Type B pancreatic cell (in vitro differentiated cells): ENCODE measurements around the gene TNK2. TPM values are rescaled to one million over a fixed set of nuclear protein-coding genes. Genes with fewer than 3 reads are reported as not detected.

Experiments
- DNase-seq: peaks from one replicate; pipeline ENCODE4 v3.0.0; 2021; ENCODE audit warnings: mixed read lengths; ENCODE audit not compliant: unreplicated experiment; ENCODE audit errors: extremely low spot score
- H3K27ac Mint-ChIP-seq: 2 replicates; pipeline ENCODE4 v1.8.0; 2021; ENCODE audit warnings: mild to moderate bottlenecking, mixed read lengths
- H3K27me3 Mint-ChIP-seq: 2 replicates; pipeline ENCODE4 v1.8.0; 2021; ENCODE audit warnings: mixed read lengths
- H3K36me3 Mint-ChIP-seq: 2 replicates; pipeline ENCODE4 v1.8.0; 2021; ENCODE audit warnings: mixed read lengths
- H3K4me1 Mint-ChIP-seq: one replicate; pipeline ENCODE4 v1.8.0; 2021; ENCODE audit warnings: mixed read lengths; ENCODE audit not compliant: unreplicated experiment
- H3K4me3 Mint-ChIP-seq: 2 replicates; pipeline ENCODE4 v1.8.0; 2021; ENCODE audit warnings: mild to moderate bottlenecking, mixed read lengths
- H3K9me3 Mint-ChIP-seq: 2 replicates; pipeline ENCODE4 v1.8.0; 2021; ENCODE audit warnings: mixed read lengths
- CTCF ChIP-seq: fragments of 200-600 bp; sonication (generic); conservative IDR thresholded peaks from 2 replicates; pipeline ENCODE4 v1.5.0; 2021; ENCODE audit warnings: antibody characterized with exemption, mild to moderate bottlenecking
- total RNA-seq: library from RNA; stranded (reverse); gene quantifications from 2 replicates; pipeline ENCODE4 v1.2.1, GENCODE V29; 2021; ENCODE audit warnings: low replicate concordance

TNK2 gene
- total RNA-seq, 1 donor from 2014 or later = 42.5 TPM

GRCh38 chr3:195884691-195885035 lies 23.7 kb downstream of the TNK2 start:
- Mint-ChIP-seq H3K4me1 (peaks cover 5% of the 10 kb centered on the region), H3K4me3 (no peak overlapping the region), H3K27me3 (no peaks in the 10 kb centered on the region), H3K9me3 (no peaks in the 10 kb centered on the region), H3K27ac (no peak overlapping the region), H3K36me3 (no peaks in the 10 kb centered on the region)
- no peak for DNase-seq
- no peak for TF ChIP-seq CTCF

- TF ChIP-seq CTCF = no peak
- Mint-ChIP-seq H3K36me3 (no peaks in the 10 kb centered on the region), H3K27ac (no peak overlapping the region), H3K4me3 (no peak overlapping the region), H3K4me1 (no peaks in the 10 kb centered on the region), H3K27me3 (no peaks in the 10 kb centered on the region), H3K9me3 (no peaks in the 10 kb centered on the region)
- no peak for DNase-seq
Measured at GRCh38 chr3:195883801-195884200, 24.6 kb downstream of the TNK2 start.

GRCh38 chr3:195883160-195883559 lies 25.2 kb downstream of the TNK2 start:
- no peak overlapping the region for H3K27ac Mint-ChIP-seq
- no peak for DNase-seq
- TF ChIP-seq CTCF = no peak
- no peaks in the 10 kb centered on the region for H3K9me3 Mint-ChIP-seq
- no peaks in the 10 kb centered on the region for H3K36me3 Mint-ChIP-seq
- no peaks in the 10 kb centered on the region for H3K4me1 Mint-ChIP-seq
- H3K27me3 Mint-ChIP-seq = no peaks in the 10 kb centered on the region
- no peak overlapping the region for H3K4me3 Mint-ChIP-seq

GRCh38 chr3:195882002-195882441 lies 26.3 kb downstream of the TNK2 start:
- no peak for DNase-seq
- H3K36me3 Mint-ChIP-seq = no peaks in the 10 kb centered on the region

GRCh38 chr3:195881276-195881988 lies 26.9 kb downstream of the TNK2 start:
- H3K4me3 Mint-ChIP-seq = no peak overlapping the region
- no peaks in the 10 kb centered on the region for H3K36me3 Mint-ChIP-seq
- no peaks in the 10 kb centered on the region for H3K27me3 Mint-ChIP-seq
- no peak for DNase-seq
- H3K27ac Mint-ChIP-seq = no peak overlapping the region
- H3K4me1 Mint-ChIP-seq = no peaks in the 10 kb centered on the region
- no peaks in the 10 kb centered on the region for H3K9me3 Mint-ChIP-seq
- TF ChIP-seq CTCF = no peak

More at GRCh38 chr3:195882002-195882441, 26.3 kb downstream of the TNK2 start:
- no peaks in the 10 kb centered on the region for H3K27me3 Mint-ChIP-seq
- H3K4me1 Mint-ChIP-seq = no peaks in the 10 kb centered on the region
- no peak overlapping the region for H3K4me3 Mint-ChIP-seq
- no peak overlapping the region for H3K27ac Mint-ChIP-seq
- TF ChIP-seq CTCF = no peak
- H3K9me3 Mint-ChIP-seq = no peaks in the 10 kb centered on the region

- Mint-ChIP-seq H3K9me3 (no peaks in the 10 kb centered on the region), H3K27me3 (no peaks in the 10 kb centered on the region), H3K4me1 (no peaks in the 10 kb centered on the region), H3K36me3 (no peaks in the 10 kb centered on the region), H3K27ac (no peak overlapping the region), H3K4me3 (no peak overlapping the region)
- DNase-seq = no peak
- TF ChIP-seq CTCF = no peak
Measured at GRCh38 chr3:195880037-195880431, 28.3 kb downstream of the TNK2 start.
